Thymus (tissue), 14 donors: ENCODE measurements around the gene SRP72. TPM values are rescaled to one million over a fixed set of nuclear protein-coding genes. Genes with fewer than 3 reads are reported as not detected.
A peak's percentile ranks its signal among the peaks of the same experiment; 100 is the strongest.

ENCODE experiments used
- DNase-seq, 9 donors: peaks; one replicate each; pipeline ENCODE4 v3.0.0-alpha.2; 2013; ENCODE audit warnings: low spot score in 9 of 9, low read depth in 6 of 9, missing footprints in 1 of 9
- H3K27ac ChIP-seq, 2 donors: one replicate each; pipeline ENCODE4 v1.5.1; 2013; ENCODE audit warnings: control low read depth in 1 of 2, low read depth in 1 of 2, low read length in 1 of 2, mild to moderate bottlenecking in 1 of 2, moderate library complexity in 1 of 2
- H3K27me3 ChIP-seq, 2 donors: one replicate each; pipeline ENCODE4 v1.5.1; 2013; ENCODE audit warnings: low read length in 1 of 2; ENCODE audit not compliant: control insufficient read depth in 2 of 2, insufficient read depth in 1 of 2
- H3K36me3 ChIP-seq, 2 donors: one replicate each; pipeline ENCODE4 v1.5.1; 2013; ENCODE audit warnings: low read length in 1 of 2, mild to moderate bottlenecking in 1 of 2, moderate library complexity in 1 of 2; ENCODE audit not compliant: control insufficient read depth in 2 of 2, insufficient read depth in 2 of 2
- H3K4me1 ChIP-seq, 2 donors: one replicate each; pipeline ENCODE4 v1.5.1; 2013; ENCODE audit warnings: low read length in 2 of 2; ENCODE audit not compliant: control insufficient read depth in 2 of 2, insufficient read depth in 2 of 2
- H3K4me3 ChIP-seq, 2 donors: one replicate each; pipeline ENCODE4 v1.5.1; 2013; ENCODE audit warnings: low read length in 2 of 2, control low read depth in 1 of 2, mild to moderate bottlenecking in 1 of 2
- H3K9me3 ChIP-seq, 2 donors: one replicate each; pipeline ENCODE4 v1.5.1; 2013; ENCODE audit warnings: low read length in 1 of 2, mild to moderate bottlenecking in 1 of 2; ENCODE audit not compliant: control insufficient read depth in 2 of 2, insufficient read depth in 1 of 2
- WGBS: extraction: QIAGEN DNeasy Blood & Tissue Kit; methylation state at CpG from one replicate; pipeline ENCODE4 v1.1.7; 2013; 5-methylcytosine and 5-hydroxymethylcytosine counted together
- long read RNA-seq, 10 donors: transcript quantifications; one replicate each; lab custom pipeline, GENCODE V29; 2026
- polyA plus RNA-seq: library from polyadenylated mRNA; stranded (reverse); fragments of 200-250 nt; gene quantifications from one replicate; pipeline ENCODE4 v1.2.3, GENCODE V29; 2013
- total RNA-seq: library from RNA; stranded (reverse); fragments of 120-200 nt; gene quantifications from one replicate; pipeline ENCODE4 v1.2.4, GENCODE V29; 2013
- donor health status: healthy.

The SRP72 gene
- total RNA-seq (73.2 TPM), polyA plus RNA-seq (47.8 TPM)
- long read RNA-seq, donor 1, full-length matches to known transcripts = 3 of 3 reads
- long read RNA-seq, donor 1, partial matches to known transcripts = 0 of 3 reads
- long read RNA-seq, donor 1, other reads (novel, unspliced or antisense) = 0 of 3 reads
- long read RNA-seq, donor 2 = 0 reads
- long read RNA-seq, donor 3, full-length matches to known transcripts = 14 of 97 reads
- long read RNA-seq, donor 3, partial matches to known transcripts = 83 of 97 reads
- long read RNA-seq, donor 3, other reads (novel, unspliced or antisense) = 0 of 97 reads
- long read RNA-seq, donor 4, full-length matches to known transcripts = 7 of 31 reads
- long read RNA-seq, donor 4, partial matches to known transcripts = 24 of 31 reads
- long read RNA-seq, donor 4, other reads (novel, unspliced or antisense) = 0 of 31 reads
- long read RNA-seq, donor 5, full-length matches to known transcripts = 22 of 102 reads
- long read RNA-seq, donor 5, partial matches to known transcripts = 80 of 102 reads
- long read RNA-seq, donor 5, other reads (novel, unspliced or antisense) = 0 of 102 reads
- long read RNA-seq, donor 6, full-length matches to known transcripts = 10 of 19 reads
- long read RNA-seq, donor 6, partial matches to known transcripts = 9 of 19 reads
- long read RNA-seq, donor 6, other reads (novel, unspliced or antisense) = 0 of 19 reads
- long read RNA-seq, donor 7, full-length matches to known transcripts = 17 of 49 reads
- long read RNA-seq, donor 7, partial matches to known transcripts = 32 of 49 reads
- long read RNA-seq, donor 7, other reads (novel, unspliced or antisense) = 0 of 49 reads
- long read RNA-seq, donor 8, full-length matches to known transcripts = 6 of 11 reads
- long read RNA-seq, donor 8, partial matches to known transcripts = 5 of 11 reads
- long read RNA-seq, donor 8, other reads (novel, unspliced or antisense) = 0 of 11 reads
- long read RNA-seq, donor 9, full-length matches to known transcripts = 8 of 18 reads
- long read RNA-seq, donor 9, partial matches to known transcripts = 10 of 18 reads
- long read RNA-seq, donor 9, other reads (novel, unspliced or antisense) = 0 of 18 reads
- long read RNA-seq, donor 10, full-length matches to known transcripts = 9 of 45 reads
- long read RNA-seq, donor 10, partial matches to known transcripts = 36 of 45 reads
- long read RNA-seq, donor 10, other reads (novel, unspliced or antisense) = 0 of 45 reads

- Histone ChIP-seq H3K9me3 (no peaks in the 10 kb centered on the region), H3K36me3 (peaks cover 12 to 22% of the 10 kb centered on the region in 2 donors), H3K4me1 (peaks cover 15 to 18% of the 10 kb centered on the region in 2 donors), H3K27me3 (no peaks in the 10 kb centered on the region), H3K4me3 (peak within 1 kb of the TSS; percentile 80 to 95), H3K27ac (peak within 1 kb of the TSS; percentile 85 to 95)
- under 1% methylated on average over 62 of the region's 62 CpGs for WGBS
- DNase-seq = peak; percentile 69 to 94 (median 81)
Observed at GRCh38 chr4:56467284-56468096, at the start of gene SRP72. Gene SRP72, plus strand, starts transcription at chr4:56467617. Its CDS starts 19 bp downstream, at chr4:56467636.

- Histone ChIP-seq H3K9me3 (no peaks in the 10 kb centered on the region), H3K27ac (no peak overlapping the region), H3K4me3 (no peak overlapping the region), H3K36me3 (no peaks in the 10 kb centered on the region), H3K27me3 (no peaks in the 10 kb centered on the region), H3K4me1 (no peaks in the 10 kb centered on the region)
- DNase-seq = no peak
- WGBS = 96% methylated on average over 5 of the region's 5 CpGs
Observed at GRCh38 chr4:56424176-56424575, 43.2 kb upstream of the SRP72 start.

- no peak overlapping the region for H3K27ac ChIP-seq
- WGBS = 87% methylated on average over 5 of the region's 5 CpGs
- H3K4me3 ChIP-seq = no peak overlapping the region
- peak in 8 of 9 donors; percentile 30 to 72 (median 44) for DNase-seq
- no peaks in the 10 kb centered on the region for H3K27me3 ChIP-seq
- H3K9me3 ChIP-seq = no peaks in the 10 kb centered on the region
- no peaks in the 10 kb centered on the region for H3K4me1 ChIP-seq
- H3K36me3 ChIP-seq = no peaks in the 10 kb centered on the region
Observed at GRCh38 chr4:56424697-56425514, 42.5 kb upstream of the SRP72 start.

GRCh38 chr4:56425518-56425917 is 41.9 kb upstream of the SRP72 start:
- Histone ChIP-seq H3K4me1 (no peaks in the 10 kb centered on the region), H3K36me3 (no peaks in the 10 kb centered on the region), H3K4me3 (no peak overlapping the region), H3K9me3 (no peaks in the 10 kb centered on the region), H3K27me3 (no peaks in the 10 kb centered on the region), H3K27ac (no peak overlapping the region)
- DNase-seq = no peak
- WGBS = 99% methylated on average over 3 of the region's 3 CpGs

- no peaks in the 10 kb centered on the region for H3K4me1 ChIP-seq
- DNase-seq = no peak
- H3K27me3 ChIP-seq = no peaks in the 10 kb centered on the region
- 98% methylated on average over 6 of the region's 6 CpGs for WGBS
- no peaks in the 10 kb centered on the region for H3K9me3 ChIP-seq
- H3K36me3 ChIP-seq = no peaks in the 10 kb centered on the region
- H3K4me3 ChIP-seq = no peak overlapping the region
- no peak overlapping the region for H3K27ac ChIP-seq
Observed at GRCh38 chr4:56426273-56426672, 41.1 kb upstream of the SRP72 start.

- no peak overlapping the region for H3K4me3 ChIP-seq
- no peaks in the 10 kb centered on the region for H3K36me3 ChIP-seq
- no peaks in the 10 kb centered on the region for H3K4me1 ChIP-seq
- H3K27ac ChIP-seq = no peak overlapping the region
- 97% methylated on average over 1 of the region's 1 CpG for WGBS
- H3K9me3 ChIP-seq = no peaks in the 10 kb centered on the region
- DNase-seq = no peak
- no peaks in the 10 kb centered on the region for H3K27me3 ChIP-seq
Observed at GRCh38 chr4:56427179-56427578, 40.2 kb upstream of the SRP72 start.

GRCh38 chr4:56430203-56430602 is 37.2 kb upstream of the SRP72 start:
- Histone ChIP-seq H3K27me3 (no peaks in the 10 kb centered on the region), H3K4me3 (no peak overlapping the region), H3K36me3 (no peaks in the 10 kb centered on the region), H3K9me3 (no peaks in the 10 kb centered on the region), H3K27ac (no peak overlapping the region), H3K4me1 (peaks cover 0 to 7% of the 10 kb centered on the region in 2 donors)
- no peak for DNase-seq
- 97% methylated on average over 2 of the region's 2 CpGs for whole genome bisulfite sequencing

- Histone ChIP-seq H3K4me1 (peaks cover 0 to 11% of the 10 kb centered on the region in 2 donors), H3K27me3 (no peaks in the 10 kb centered on the region), H3K4me3 (no peak overlapping the region), H3K36me3 (no peaks in the 10 kb centered on the region), H3K27ac (no peak overlapping the region), H3K9me3 (no peaks in the 10 kb centered on the region)
- DNase-seq = no peak
Observed at GRCh38 chr4:56433280-56433679, 34.1 kb upstream of the SRP72 start.
